ENCODE data around the gene BANP.
"Not testable (repeated sequence)": the region's sequence is repeated elsewhere in the genome, so short reads cannot be mapped to it uniquely, and the experiment has no call there.

The BANP gene

GRCh38 chr16:88044121-88044581 lies 92.9 kb downstream of the BANP start:
- not testable (repeated sequence) for H3K9me2 ChIP-seq (ENCODE audit: low read depth, low read length); H3K27me3 ChIP-seq (ENCODE audit: insufficient read depth, low read length); H3F3A ChIP-seq (ENCODE audit: insufficient read depth, low read length); H3K9ac ChIP-seq (ENCODE audit: low read length); H3K79me2 ChIP-seq (ENCODE audit: insufficient read depth, low read length); H2AFZ ChIP-seq (ENCODE audit: low read length); H3K4me3 ChIP-seq (ENCODE audit: low read depth, low read length, poor library complexity, severe bottlenecking); H4K20me1 ChIP-seq (ENCODE audit: insufficient read depth, low read length); H3K9me3 ChIP-seq (ENCODE audit: low read length)
- peak overlapping the region; percentile 25; the same call in 1 of the 2 replicates for H3K4me2 ChIP-seq (ENCODE audit: low read length)
- H3K4me1 ChIP-seq (ENCODE audit: insufficient read depth, low read length, severe bottlenecking), result peaks cover 55% of the 10 kb centered on the region
- peak overlapping the region; percentile 91 for H3K27ac ChIP-seq (ENCODE audit: low read depth, low read length, poor library complexity, severe bottlenecking)
- peaks cover 15% of the 10 kb centered on the region; the same call in 1 of the 2 replicates for H3K36me3 ChIP-seq (ENCODE audit: insufficient read depth, low read length)

GRCh38 chr16:88045361-88045760 lies 94.1 kb downstream of the BANP start:
- Histone ChIP-seq H3K36me3 (ENCODE audit: insufficient read depth, low read length) (peaks cover 27% of the 10 kb centered on the region; the same call in 1 of the 2 replicates), H3K9ac (ENCODE audit: low read length) (peak overlapping the region; percentile 31; the same call in 1 of the 2 replicates), H3K27ac (ENCODE audit: low read depth, low read length, poor library complexity, severe bottlenecking) (peak overlapping the region; percentile 91), H3K4me1 (ENCODE audit: insufficient read depth, low read length, severe bottlenecking) (peaks cover 55% of the 10 kb centered on the region), H3K4me2 (ENCODE audit: low read length) (peak overlapping the region; percentile 49; the same call in 1 of the 2 replicates)
- not testable (repeated sequence) for H2AFZ ChIP-seq (ENCODE audit: low read length); H4K20me1 ChIP-seq (ENCODE audit: insufficient read depth, low read length); H3K27me3 ChIP-seq (ENCODE audit: insufficient read depth, low read length); H3K4me3 ChIP-seq (ENCODE audit: low read depth, low read length, poor library complexity, severe bottlenecking); H3F3A ChIP-seq (ENCODE audit: insufficient read depth, low read length); H3K9me2 ChIP-seq (ENCODE audit: low read depth, low read length); H3K79me2 ChIP-seq (ENCODE audit: insufficient read depth, low read length); H3K9me3 ChIP-seq (ENCODE audit: low read length)

GRCh38 chr16:88045820-88046303 lies 94.6 kb downstream of the BANP start:
- H3K9me3 ChIP-seq (ENCODE audit: low read length), result no peaks in the 10 kb centered on the region
- no peaks in the 10 kb centered on the region for H4K20me1 ChIP-seq (ENCODE audit: insufficient read depth, low read length)
- H3F3A ChIP-seq (ENCODE audit: insufficient read depth, low read length), result no peaks in the 10 kb centered on the region
- H2AFZ ChIP-seq (ENCODE audit: low read length), result no peak overlapping the region
- H3K27me3 ChIP-seq (ENCODE audit: insufficient read depth, low read length), result no peaks in the 10 kb centered on the region
- H3K36me3 ChIP-seq (ENCODE audit: insufficient read depth, low read length), result peaks cover 28% of the 10 kb centered on the region
- peak overlapping the region; percentile 31; the same call in 1 of the 2 replicates for H3K9ac ChIP-seq (ENCODE audit: low read length)
- no peak for TF ChIP-seq EZH2 (IDR thresholded peaks at IDR 0.05; ENCODE audit: borderline replicate concordance, low read length)
- no peak for TF ChIP-seq CTCF (IDR thresholded peaks at IDR 0.05; ENCODE audit: low read length)
- peak overlapping the region; percentile 91 for H3K27ac ChIP-seq (ENCODE audit: low read depth, low read length, poor library complexity, severe bottlenecking)
- peaks cover 55% of the 10 kb centered on the region for H3K4me1 ChIP-seq (ENCODE audit: insufficient read depth, low read length, severe bottlenecking)
- H3K79me2 ChIP-seq (ENCODE audit: insufficient read depth, low read length), result no peaks in the 10 kb centered on the region
- H3K4me2 ChIP-seq (ENCODE audit: low read length), result peak overlapping the region; percentile 49
- no peaks in the 10 kb centered on the region for H3K9me2 ChIP-seq (ENCODE audit: low read depth, low read length)
- H3K4me3 ChIP-seq (ENCODE audit: low read depth, low read length, poor library complexity, severe bottlenecking), result peak overlapping the region; percentile 16

GRCh38 chr16:88047462-88047861 lies 96.2 kb downstream of the BANP start:
- H3K27ac ChIP-seq (ENCODE audit: low read depth, low read length, poor library complexity, severe bottlenecking), result peak overlapping the region; percentile 91
- TF ChIP-seq EZH2 (IDR thresholded peaks at IDR 0.05; ENCODE audit: borderline replicate concordance, low read length), result no peak
- TF ChIP-seq CTCF (IDR thresholded peaks at IDR 0.05; ENCODE audit: low read length), result no peak
- H4K20me1 ChIP-seq (ENCODE audit: insufficient read depth, low read length), result no peaks in the 10 kb centered on the region
- no peak overlapping the region for H3K4me3 ChIP-seq (ENCODE audit: low read depth, low read length, poor library complexity, severe bottlenecking)
- H3F3A ChIP-seq (ENCODE audit: insufficient read depth, low read length), result no peaks in the 10 kb centered on the region
- no peak overlapping the region for H3K4me2 ChIP-seq (ENCODE audit: low read length)
- H3K9me2 ChIP-seq (ENCODE audit: low read depth, low read length), result no peaks in the 10 kb centered on the region
- H3K36me3 ChIP-seq (ENCODE audit: insufficient read depth, low read length), result peaks cover 35% of the 10 kb centered on the region
- peaks cover 45% of the 10 kb centered on the region for H3K4me1 ChIP-seq (ENCODE audit: insufficient read depth, low read length, severe bottlenecking)
- H3K9ac ChIP-seq (ENCODE audit: low read length), result no peak overlapping the region
- H3K27me3 ChIP-seq (ENCODE audit: insufficient read depth, low read length), result no peaks in the 10 kb centered on the region
- H3K9me3 ChIP-seq (ENCODE audit: low read length), result no peaks in the 10 kb centered on the region
- H3K79me2 ChIP-seq (ENCODE audit: insufficient read depth, low read length), result no peaks in the 10 kb centered on the region
- H2AFZ ChIP-seq (ENCODE audit: low read length), result no peak overlapping the region

Measured in OCI-LY1 (cell line).